ENCODE measurements around the gene CDC42. TPM values are rescaled to one million over a fixed set of nuclear protein-coding genes. Genes with fewer than 3 reads are reported as not detected.
"Not testable (repeated sequence)": the region's sequence is repeated elsewhere in the genome, so short reads cannot be mapped to it uniquely, and the experiment has no call there.

The CDC42 gene
- polyA plus RNA-seq, 1 donor from 2014 or later = 913 TPM

GRCh38 chr1:22006736-22007135, 45.8 kb upstream of the CDC42 start:
- not testable (repeated sequence) for H2AFZ ChIP-seq (ENCODE audit: low read depth, low read length); H3K27ac ChIP-seq (ENCODE audit: low read length); H3K27me3 ChIP-seq (ENCODE audit: insufficient read depth, low read depth, low read length); H3K4me3 ChIP-seq (ENCODE audit: low read length); H3F3A ChIP-seq (ENCODE audit: insufficient read depth, low read length, poor library complexity, severe bottlenecking); H3K79me2 ChIP-seq (replicated peaks; ENCODE audit: insufficient read depth, low read length); H3K9ac ChIP-seq (ENCODE audit: low read length); H3K9me3 ChIP-seq (ENCODE audit: low read length); H4K20me1 ChIP-seq (ENCODE audit: insufficient read depth); H3K36me3 ChIP-seq (ENCODE audit: insufficient read depth, low read length); H3K4me2 ChIP-seq (ENCODE audit: low read length); H3K9me2 ChIP-seq (ENCODE audit: insufficient read depth, low read length)

GRCh38 chr1:22007262-22007661, 45.2 kb upstream of the CDC42 start:
- H3K27ac ChIP-seq (ENCODE audit: low read length); H4K20me1 ChIP-seq (ENCODE audit: insufficient read depth); H3K79me2 ChIP-seq (replicated peaks; ENCODE audit: insufficient read depth, low read length); H3K9me2 ChIP-seq (ENCODE audit: insufficient read depth, low read length); H3K4me2 ChIP-seq (ENCODE audit: low read length); H3K36me3 ChIP-seq (ENCODE audit: insufficient read depth, low read length); H3K4me3 ChIP-seq (ENCODE audit: low read length); H3F3A ChIP-seq (ENCODE audit: insufficient read depth, low read length, poor library complexity, severe bottlenecking); H2AFZ ChIP-seq (ENCODE audit: low read depth, low read length); H3K27me3 ChIP-seq (ENCODE audit: insufficient read depth, low read depth, low read length); H3K9me3 ChIP-seq (ENCODE audit: low read length); H3K9ac ChIP-seq (ENCODE audit: low read length): not testable (repeated sequence)

GRCh38 chr1:22009566-22009965, 42.9 kb upstream of the CDC42 start:
- H3F3A ChIP-seq (ENCODE audit: insufficient read depth, low read length, poor library complexity, severe bottlenecking); H2AFZ ChIP-seq (ENCODE audit: low read depth, low read length); H3K9ac ChIP-seq (ENCODE audit: low read length); H3K36me3 ChIP-seq (ENCODE audit: insufficient read depth, low read length); H3K27ac ChIP-seq (ENCODE audit: low read length); H3K9me3 ChIP-seq (ENCODE audit: low read length); H4K20me1 ChIP-seq (ENCODE audit: insufficient read depth); H3K9me2 ChIP-seq (ENCODE audit: insufficient read depth, low read length); H3K4me3 ChIP-seq (ENCODE audit: low read length); H3K79me2 ChIP-seq (replicated peaks; ENCODE audit: insufficient read depth, low read length); H3K27me3 ChIP-seq (ENCODE audit: insufficient read depth, low read depth, low read length); H3K4me2 ChIP-seq (ENCODE audit: low read length): not testable (repeated sequence)

GRCh38 chr1:22012752-22013151, 39.8 kb upstream of the CDC42 start:
- H3K9me3 ChIP-seq (ENCODE audit: low read length); H4K20me1 ChIP-seq (ENCODE audit: insufficient read depth): not testable (repeated sequence)

GRCh38 chr1:22014575-22015206, 37.8 kb upstream of the CDC42 start:
- H3K79me2 ChIP-seq (replicated peaks; ENCODE audit: insufficient read depth, low read length); H3K27ac ChIP-seq (ENCODE audit: low read length); H4K20me1 ChIP-seq (ENCODE audit: insufficient read depth); H3K9me2 ChIP-seq (ENCODE audit: insufficient read depth, low read length); H3K4me3 ChIP-seq (ENCODE audit: low read length); H2AFZ ChIP-seq (ENCODE audit: low read depth, low read length); H3K9ac ChIP-seq (ENCODE audit: low read length); H3K4me2 ChIP-seq (ENCODE audit: low read length); H3K36me3 ChIP-seq (ENCODE audit: insufficient read depth, low read length); H3K27me3 ChIP-seq (ENCODE audit: insufficient read depth, low read depth, low read length); H3K9me3 ChIP-seq (ENCODE audit: low read length); H3F3A ChIP-seq (ENCODE audit: insufficient read depth, low read length, poor library complexity, severe bottlenecking): not testable (repeated sequence)

More at GRCh38 chr1:22012752-22013151, 39.8 kb upstream of the CDC42 start:
- H3K9ac ChIP-seq (ENCODE audit: low read length); H3K4me3 ChIP-seq (ENCODE audit: low read length); H3K27ac ChIP-seq (ENCODE audit: low read length); H3K27me3 ChIP-seq (ENCODE audit: insufficient read depth, low read depth, low read length); H3K36me3 ChIP-seq (ENCODE audit: insufficient read depth, low read length); H3K9me2 ChIP-seq (ENCODE audit: insufficient read depth, low read length); H3K79me2 ChIP-seq (replicated peaks; ENCODE audit: insufficient read depth, low read length); H3F3A ChIP-seq (ENCODE audit: insufficient read depth, low read length, poor library complexity, severe bottlenecking); H3K4me2 ChIP-seq (ENCODE audit: low read length); H2AFZ ChIP-seq (ENCODE audit: low read depth, low read length): not testable (repeated sequence)

Measured in neural cell (in vitro differentiated cells).